NCI-H82 (cell line): Measurements from ENCODE around the gene YWHAQ.
"Not testable (repeated sequence)": the region's sequence is repeated elsewhere in the genome, so short reads cannot be mapped to it uniquely, and the experiment has no call there.

ENCODE experiments used
- DNase-seq: peaks from one replicate; lab custom pipeline; 2025; lab: John Stamatoyannopoulos, UW

YWHAQ gene

DNA sequence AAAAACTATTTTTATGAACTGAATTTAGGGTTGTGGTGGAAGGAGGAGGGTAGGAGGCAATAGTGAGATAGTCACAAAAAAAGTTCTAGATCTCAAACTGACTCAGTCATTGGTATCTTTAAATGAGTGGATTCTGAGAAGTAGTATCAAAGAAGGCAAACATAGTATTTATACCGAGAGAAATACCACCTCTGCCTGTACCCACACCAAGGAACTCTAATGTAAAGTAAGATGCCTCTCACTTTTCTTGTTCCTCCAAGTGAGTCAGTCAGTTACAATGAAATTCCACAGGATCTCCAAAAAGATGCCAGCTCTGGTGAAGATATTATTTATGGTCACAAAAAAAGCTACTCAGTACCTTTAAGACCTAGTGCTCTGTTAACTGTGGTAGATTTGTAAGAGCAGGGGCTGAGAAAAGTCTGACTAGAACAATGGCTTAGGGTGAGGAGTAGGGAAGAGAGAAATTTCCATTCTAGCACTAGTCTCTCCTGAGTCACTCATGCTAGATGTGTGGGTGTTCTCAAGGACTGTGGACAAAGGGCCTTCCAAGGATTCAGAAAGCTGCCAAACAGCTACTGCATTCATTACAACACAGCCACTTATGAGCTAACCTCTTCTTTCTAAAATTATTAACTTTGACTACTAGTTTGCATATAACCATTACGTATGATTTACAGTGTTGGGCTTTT is 36.3 kb downstream of the YWHAQ start:
- DNase-seq: no peak

DNA sequence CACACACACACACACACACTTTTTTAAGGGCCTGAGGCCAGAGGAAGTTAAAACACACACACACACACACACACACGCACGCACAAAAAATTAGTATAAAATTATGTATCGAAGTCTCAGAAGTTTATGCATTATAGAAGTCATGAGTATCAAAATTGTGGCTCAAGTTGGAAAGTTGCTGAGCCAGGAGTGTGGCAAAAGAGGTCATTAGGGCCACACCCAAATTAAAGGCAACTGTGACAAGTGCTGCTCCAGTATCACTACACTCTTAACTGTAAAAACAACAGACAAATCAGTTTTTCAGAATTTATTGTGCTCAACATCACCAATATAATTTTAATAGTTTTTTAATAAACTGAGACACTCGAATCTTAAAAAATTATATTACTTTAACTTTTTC is 36.9 kb downstream of the YWHAQ start:
- no peak for DNase-seq

DNA sequence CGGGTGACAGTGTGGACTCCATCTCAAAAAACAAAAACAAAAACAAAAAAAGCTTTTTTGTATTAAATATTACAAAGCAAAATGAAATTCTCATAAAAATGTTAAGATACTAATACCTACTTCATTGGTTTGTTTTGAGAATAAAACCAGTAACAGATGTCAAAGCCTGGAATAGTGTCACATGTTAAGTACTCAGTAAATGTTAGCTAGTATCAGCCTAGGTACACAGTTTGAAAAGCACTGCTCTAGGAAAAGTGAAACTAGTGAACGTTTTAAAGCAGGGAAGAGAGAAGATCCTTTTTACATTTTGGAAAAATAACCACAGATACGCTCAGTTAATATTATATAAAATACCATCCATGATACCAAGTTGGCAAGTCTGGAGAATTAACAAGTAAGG is 38.1 kb downstream of the YWHAQ start:
- no peak for DNase-seq

DNA sequence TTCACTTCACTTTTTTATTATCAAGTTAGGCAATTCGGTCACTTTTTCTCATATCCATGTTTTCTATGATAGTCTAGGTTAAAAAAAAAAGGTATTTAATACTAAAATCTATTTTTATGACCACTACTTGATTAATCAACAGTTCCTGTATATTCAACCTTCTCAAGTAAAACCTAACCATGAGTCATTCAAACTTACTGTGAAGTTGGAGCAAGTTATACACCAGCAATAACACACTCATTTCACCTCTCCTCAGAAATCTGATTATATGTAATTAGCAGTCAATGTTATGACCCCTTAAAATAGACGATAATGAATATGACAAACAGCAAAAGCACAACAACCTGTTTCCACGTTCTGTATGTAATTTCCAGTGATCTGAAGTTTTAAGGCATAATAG is 40.2 kb downstream of the YWHAQ start:
- no peak for DNase-seq

DNA sequence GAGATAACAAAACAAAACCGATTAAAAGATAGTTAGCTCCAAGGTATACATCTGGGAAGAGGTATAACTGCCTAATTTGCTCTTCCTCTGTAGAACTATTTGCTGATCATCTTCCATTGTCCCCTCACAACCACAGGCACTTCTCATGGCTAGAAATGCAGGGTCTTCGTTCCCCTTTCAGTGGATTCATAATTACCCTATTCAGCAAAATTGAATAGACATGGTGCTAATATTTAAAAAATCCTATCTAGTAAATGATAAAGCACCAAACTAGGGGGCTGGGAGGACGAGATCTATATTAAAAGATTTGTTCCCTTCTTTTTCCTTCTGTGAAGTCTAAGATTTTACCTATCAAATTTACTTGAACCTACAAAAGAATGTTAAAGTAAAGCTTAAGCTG is 44.3 kb downstream of the YWHAQ start:
- no peak for DNase-seq

DNA sequence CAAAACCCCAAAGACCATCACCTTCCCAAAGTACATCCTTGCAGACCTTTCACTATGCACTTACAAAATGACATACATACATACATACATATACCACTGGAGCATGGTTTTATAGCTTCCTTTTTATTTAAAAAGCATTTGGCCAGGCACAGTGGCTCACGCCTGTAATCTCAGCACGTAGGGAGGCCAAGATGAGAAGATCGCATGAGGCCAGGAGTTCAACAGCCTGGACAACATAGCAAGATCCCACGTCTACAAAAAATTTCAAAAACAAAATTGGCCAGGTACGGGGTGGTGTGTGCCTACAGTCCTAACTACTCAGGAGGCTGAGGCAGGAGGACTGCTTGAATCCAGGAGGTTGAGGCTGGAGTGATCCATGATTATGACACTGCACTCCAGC is 45.3 kb downstream of the YWHAQ start:
- no peak for DNase-seq

DNA sequence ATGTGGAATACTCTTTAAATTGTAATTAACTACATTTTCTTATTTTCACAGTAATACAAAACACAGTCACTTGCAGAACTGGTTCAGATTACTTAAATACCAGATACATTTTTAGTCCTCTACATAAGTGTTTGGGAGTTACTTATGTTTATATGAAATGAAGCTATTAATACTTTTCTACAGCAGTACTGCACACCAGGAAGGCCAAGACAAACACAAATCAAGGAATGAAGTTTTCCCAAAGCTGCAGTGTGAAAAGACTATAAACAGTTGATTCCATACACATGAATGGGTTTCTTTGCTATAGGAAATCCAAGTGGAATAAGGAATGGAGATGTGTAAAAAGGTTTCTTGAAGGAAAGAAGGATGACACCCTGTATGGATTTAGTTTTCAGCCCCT is 45.9 kb downstream of the YWHAQ start:
- DNase-seq: not testable (repeated sequence)

DNA sequence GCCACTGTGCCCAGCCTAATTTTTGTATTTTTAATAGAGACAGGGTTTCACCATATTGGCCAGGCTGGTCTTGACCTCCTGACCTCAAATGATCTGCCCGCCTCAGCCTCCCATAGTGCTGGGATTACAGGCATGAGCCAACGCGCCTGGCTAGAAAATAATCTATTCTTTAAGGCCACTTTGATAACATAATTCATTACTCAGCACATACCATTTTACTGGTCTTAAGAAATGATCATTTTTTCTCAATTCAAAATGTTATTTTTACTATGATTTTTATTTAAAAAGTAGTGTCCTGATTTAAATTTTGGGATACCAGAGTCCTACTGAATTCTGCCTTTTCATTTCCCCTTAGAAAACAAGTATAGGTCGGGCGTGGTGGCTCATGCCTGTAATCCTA is 48.2 kb downstream of the YWHAQ start:
- no peak for DNase-seq

DNA sequence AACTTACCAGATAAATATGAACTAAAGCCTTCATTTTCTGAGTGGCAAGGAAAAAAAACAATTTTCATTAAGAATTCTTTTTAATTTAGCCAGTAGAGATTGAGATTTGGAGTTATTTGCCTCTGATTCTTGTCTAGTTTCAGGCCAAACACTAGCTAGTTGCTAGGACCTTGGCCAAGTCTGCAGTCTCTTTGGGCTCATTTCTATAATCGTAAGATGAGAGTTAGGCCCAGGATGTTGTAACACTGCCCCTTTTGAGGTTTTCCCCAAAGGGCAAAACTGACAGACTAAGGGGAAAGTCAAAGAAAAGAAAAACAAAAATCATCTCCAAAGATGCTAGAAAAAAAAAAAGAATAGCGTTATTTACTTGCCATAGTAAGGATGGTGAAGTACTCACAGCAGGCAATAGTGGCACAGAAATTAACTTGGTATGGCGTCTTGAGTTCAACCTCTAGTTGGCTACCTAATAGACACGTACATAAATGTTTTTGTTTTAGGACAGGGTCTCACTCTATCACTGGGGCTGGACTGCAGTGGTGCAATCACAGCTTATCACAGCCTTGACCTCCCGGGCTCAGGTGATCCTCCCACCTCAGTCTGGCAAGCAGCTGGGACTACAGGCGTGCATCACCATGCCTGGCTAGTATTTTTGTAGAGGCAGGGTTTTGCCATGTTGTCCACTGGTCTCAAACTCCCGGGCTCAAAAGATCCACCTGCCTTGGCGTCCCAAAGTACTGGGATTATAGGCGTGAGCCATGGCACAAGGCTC is 52.1 kb downstream of the YWHAQ start:
- DNase-seq: no peak

DNA sequence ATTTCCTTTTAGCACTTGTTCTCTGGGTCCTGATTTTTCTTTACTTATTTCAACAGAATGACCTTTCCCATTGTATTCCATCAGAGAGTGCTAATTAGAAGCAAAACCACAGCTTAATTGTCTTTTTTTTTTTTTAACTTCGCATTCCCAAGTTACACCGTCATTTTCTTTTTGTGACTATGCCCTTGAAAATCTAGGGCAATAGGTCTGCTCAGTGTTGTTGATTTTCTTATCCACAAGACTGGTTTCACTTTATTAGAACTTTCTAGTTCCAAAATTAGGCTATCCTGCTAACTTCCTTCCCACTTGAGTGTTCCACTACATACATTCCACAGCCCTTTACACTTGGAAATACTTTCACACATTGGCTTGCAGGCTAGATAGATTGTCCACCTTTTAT is 56.5 kb downstream of the YWHAQ start:
- no peak for DNase-seq

DNA sequence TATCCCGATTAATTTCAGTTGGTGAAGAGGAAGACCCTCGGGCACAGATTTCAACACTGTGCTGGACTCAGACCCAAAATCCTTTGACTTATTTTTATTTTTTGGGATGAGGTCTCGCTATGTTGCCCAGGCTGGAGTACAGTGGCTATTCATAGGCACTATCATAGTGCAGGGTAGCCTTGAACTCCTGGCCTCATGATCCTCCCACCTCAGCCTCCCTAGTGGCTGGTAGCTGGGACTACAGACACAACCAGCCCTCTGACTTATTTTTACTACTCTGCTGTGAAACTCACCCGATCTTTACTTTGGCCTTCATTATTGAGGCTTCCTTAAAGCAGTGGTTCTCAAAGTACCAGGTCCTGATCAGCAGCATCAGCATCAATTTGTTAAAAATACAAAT is 57.0 kb downstream of the YWHAQ start:
- DNase-seq: no peak

DNA sequence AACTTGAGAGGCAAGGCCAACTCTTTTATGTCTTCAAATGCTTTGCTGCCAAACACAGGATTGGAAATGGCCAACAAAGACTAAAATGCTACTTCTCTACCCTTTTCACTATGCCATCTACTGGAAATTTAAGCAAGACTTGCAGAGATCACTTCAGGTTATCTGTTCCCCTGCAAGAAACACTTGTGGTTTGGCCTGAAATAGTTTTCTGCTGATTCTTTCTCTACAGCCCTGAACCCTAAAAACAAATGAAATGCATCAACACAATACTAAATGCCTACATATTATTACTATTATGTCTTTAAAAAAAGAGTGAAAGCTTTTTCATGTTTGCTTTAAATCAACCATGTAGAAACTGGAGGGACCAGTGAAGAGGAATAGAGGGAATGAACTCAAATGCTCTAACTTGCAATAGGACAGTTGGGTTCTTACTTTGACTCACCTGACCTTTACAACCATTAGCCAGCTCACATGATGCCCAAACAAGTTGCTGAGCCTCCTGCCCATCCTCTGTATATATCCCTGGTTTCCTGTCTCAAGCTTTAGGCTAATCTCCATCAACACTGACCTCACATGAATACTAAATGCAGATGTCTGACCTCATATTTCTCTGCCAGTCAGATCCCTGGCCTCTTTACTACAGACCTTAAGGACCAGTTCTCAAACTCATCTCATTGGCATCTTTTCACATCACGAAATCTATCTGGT is 57.6 kb downstream of the YWHAQ start:
- no peak for DNase-seq

DNA sequence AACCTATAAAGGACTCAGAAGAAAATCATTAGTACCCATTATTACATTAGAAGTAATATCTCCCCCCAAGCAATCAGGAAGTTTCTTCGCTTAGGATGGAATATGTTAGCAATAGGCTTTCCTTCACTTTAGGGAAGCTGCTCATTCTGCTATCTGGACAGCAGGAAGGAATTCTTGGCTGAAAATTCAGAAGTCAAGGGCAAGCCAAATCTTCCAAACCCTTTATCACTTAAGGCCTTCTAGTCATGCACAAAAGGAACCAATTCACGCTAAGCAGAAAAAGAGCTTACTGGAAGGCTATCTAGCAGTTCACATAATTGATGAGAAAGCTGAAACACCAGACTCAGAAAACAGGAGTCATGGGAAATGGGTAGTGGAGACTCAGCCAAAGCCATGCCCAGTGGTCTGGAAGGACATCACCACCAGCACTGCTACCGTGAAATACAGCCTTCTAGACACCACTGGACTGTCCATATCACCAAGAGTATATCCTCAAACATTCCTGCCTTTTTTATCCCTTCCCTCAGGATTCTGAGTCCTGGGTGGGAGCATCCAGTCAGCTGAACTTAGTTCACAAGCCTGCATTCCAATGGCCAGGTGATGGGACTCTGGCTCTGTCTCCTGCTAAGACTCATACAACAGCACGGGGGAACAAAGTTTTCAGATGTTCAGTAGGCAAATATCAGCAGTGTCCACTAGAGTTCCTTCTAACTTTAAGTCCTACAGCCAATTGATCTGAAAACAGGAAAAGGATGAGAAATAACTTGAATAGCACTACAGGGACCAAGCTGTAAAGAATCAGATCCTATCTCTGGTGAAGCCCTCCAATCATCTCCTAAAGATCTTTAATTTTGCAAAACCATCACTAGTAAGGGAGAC is 60.4 kb downstream of the YWHAQ start:
- no peak for DNase-seq

DNA sequence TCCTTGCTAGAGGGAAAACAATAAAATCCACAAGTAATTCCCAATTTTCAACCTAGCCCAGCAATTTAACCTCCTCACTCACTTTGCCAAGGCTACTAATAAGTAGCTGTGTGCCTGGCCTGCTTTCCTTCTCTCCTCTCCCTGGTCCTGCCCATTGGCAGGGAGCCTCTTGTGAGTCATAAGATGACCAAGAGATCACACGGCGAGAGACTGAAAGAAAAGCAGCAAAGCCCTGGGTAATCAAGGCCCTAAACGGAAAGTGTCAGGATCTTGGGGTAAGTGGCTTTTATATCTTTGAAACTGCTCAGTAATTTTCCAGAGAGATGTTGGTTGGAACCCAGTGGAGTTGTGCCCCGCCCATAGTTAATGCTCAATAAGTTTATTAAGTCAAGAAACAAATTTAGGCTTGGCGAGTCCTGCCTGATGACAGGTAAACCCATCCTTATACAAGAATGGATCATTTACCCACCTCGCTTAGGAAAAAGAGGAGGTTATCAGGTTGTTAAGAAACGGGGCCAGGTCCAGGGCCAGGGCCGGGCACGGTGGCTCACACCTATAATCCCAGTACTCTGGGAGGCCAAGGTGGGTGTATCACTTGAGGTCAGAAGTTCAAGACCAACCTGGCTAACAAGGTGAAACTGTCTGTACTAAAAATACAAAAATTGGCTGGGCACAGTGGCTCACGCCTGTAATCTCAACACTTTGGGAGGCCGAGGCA is 65.2 kb downstream of the YWHAQ start:
- no peak for DNase-seq

DNA sequence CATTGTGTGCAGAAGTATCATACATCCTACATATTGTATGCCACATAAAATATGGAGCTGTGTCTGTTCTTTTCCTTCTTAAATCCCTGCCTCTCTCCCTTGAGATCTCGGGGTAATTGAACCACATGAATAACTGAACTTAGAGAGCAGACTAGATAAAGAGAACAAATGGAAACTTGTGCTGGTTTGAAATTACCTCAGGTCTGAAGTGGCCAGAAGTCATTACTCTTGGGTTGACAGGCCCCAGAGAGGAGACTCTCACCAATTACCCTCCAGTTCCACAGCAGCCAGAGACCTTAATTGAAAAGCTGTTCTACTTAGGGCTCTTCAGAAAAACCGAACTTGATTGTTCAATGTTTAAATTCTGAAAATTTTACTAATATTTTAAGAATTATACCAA is 70.2 kb downstream of the YWHAQ start:
- DNase-seq: no peak

DNA sequence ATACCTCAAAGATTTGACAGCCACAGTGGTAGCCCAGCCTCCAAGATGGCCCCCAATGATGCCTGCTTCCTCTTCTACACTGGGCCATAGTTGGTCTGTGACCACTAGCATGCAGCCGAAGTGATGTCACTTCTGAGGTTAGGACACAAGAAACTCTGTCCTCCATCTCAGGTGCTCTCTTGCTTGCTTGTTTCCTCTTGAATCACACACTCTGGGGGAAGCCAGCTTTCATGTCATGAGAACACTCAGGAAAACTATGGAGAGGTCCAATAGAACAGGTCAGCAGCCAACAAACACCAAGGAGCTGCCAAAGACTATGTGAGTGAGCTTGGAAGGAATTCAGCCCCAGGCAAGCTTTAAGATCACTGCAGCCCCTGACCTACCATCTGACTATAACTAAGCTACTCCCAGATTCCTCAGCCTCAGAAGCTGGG is 71.8 kb downstream of the YWHAQ start:
- DNase-seq: peak; percentile 20

DNA sequence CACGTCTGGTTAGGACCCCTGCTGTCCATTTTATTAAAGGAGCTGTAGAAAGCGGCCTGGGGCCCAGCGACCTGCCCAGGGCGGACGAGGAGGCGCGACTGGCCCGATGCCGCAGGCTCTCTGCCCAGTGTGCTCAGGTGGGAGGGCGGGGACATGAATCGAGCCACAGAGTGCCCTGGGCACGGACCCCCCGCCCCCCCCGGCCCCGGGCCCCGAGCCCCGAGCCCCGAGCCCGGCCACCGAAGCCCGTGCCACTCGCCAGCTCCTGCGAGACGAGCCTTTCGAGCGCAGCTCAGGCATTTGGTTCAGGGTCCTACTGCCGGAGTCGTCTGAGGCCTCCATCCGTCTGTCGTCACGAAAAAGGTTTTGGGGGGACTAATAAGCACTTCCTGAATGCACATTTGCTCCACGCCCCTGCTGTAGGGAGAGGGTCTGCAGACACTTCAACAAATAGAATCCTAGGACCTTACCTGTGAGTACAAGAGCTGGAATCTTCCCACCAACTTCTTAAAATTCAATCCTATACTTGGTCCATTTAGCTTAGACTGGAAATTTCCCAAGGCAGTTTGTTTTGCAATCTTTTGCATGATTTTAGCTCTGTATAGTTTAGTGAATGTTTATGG is 74.6 kb downstream of the YWHAQ start:
- peak; percentile 72 for DNase-seq

DNA sequence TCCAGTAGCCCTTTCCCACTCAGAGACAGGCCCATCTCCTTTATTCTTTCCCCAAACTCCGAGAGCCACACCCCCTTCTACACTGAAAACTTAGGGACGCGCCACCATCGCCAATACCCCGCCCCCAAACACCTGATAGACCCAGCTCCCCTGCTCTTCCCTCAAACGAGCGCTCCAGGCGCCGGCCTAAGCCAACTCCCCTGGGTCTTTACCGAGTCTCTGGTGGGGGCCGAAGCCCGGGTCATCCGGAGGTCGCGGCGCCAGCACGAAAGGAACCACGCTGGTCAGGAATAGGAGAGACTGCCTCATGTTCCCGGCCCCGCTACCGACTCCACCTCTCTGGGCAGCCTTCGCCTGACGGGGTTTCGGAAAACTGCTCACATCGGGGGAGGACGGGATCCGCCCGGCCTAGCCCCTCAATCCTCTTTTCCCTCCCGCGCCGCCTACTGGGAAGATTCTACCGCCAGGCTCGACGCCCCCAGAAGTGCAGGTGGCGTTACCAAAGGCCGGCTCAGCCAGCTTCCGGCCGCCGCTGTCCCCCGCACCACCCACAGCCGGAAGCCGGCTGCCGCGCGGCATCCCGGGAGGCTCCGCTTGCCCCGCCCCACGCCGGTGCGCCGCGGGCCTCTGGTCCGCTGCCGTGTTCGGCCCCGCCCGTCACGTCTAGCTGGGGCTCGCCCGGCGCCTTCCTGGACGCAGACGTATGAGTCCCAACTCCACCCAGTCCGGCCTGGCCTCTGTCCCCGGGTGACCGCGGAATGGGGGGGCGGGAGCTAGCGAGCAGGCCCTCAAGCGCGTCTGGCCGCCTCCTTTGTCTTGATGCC is 75.3 kb downstream of the YWHAQ start, which contains the start of gene ADAM17:
TSS of gene ADAM17 (minus strand) at position 534 of the 824 bp plus-strand sequence. CDS start at position 309, 225 bp downstream.
- peak; percentile 98 for DNase-seq

DNA sequence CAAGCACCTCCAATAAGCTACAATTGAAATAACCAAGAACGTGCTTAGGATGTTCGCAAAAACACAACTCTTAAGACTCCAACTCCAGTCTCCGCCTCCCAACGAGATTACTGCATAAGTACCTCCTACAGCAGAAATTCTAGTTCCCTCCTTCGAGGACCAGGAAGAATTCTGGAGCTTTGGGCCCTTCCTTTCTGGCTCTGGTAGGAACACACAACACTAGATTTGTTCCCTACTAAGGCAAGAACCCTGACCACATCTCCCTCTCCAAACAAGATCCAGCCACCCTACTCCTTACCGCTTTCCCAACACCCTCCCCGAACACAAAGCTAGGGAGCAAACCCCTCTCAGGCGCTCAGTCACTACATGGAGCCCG is 75.9 kb downstream of the YWHAQ start:
- DNase-seq: peak; percentile 86
